HepG2 (cell line): Measurements from ENCODE around the gene LSM12. TPM values are rescaled to one million over a fixed set of nuclear protein-coding genes. Genes with fewer than 3 reads are reported as not detected.

Source experiments
- ATAC-seq: fragments of 200-7000 bp; cut with Tn5 transposase; 3 replicates; pipeline ENCODE4 v1.9.1; 2020; ENCODE audit warnings: mild to moderate bottlenecking, moderate library complexity
- BruUV-seq: library from RNA; stranded (reverse); fragments of 400-500 nt; replicated peaks from 2 replicates; lab custom pipeline; 2021; lab: Mats Ljungman, UMichigan
- CTCF ChIA-PET: fragments of 300-600 bp; formaldehyde crosslinking; extraction: SDS; loops from one replicate; lab custom pipeline; 2021; ENCODE audit warnings: low total read pairs, inconsistent platforms, low intra/inter-chr PET ratio; lab: Yijun Ruan, JAX
- POLR2A ChIA-PET: fragments of 350-600 bp; sonication (Branson Sonifier 250); formaldehyde crosslinking; loops from one replicate; lab custom pipeline; 2020; ENCODE audit warnings: antibody characterized with exemption, inconsistent platforms; lab: Yijun Ruan, JAX
- DNase-seq: peaks from one replicate; pipeline ENCODE4 v3.0.0-alpha.2; 2015; ENCODE audit warnings: low spot score
- FAIRE-seq: peaks from 3 replicates; lab custom pipeline; 2011; peaks lifted over from hg19 to GRCh38; lab: Jason Lieb, UNC
- H2AFZ ChIP-seq: one replicate; pipeline ENCODE4 v1.6.1; 2011; ENCODE audit warnings: low read length, inconsistent platforms
- H3K27ac ChIP-seq: fragments of 300-600 bp; 3 replicates; pipeline ENCODE4 v1.8.0; 2011; ENCODE audit warnings: mixed run types, mild to moderate bottlenecking, mixed read lengths, low read length, inconsistent platforms; ENCODE audit not compliant: insufficient read depth; ENCODE audit errors: extremely low read length
- H3K27me3 ChIP-seq, 2 experiments: fragments of 200-600 bp in 1 of 2; 2 replicates in 1 of 2; 3 replicates in 1 of 2; pipeline versions ENCODE4 v1.6.0 to v1.8.0; 2011; ENCODE audit warnings: low read length in 2 of 2, mild to moderate bottlenecking in 2 of 2, moderate library complexity in 2 of 2, inconsistent platforms in 1 of 2; ENCODE audit not compliant: insufficient read depth in 2 of 2, control insufficient read depth in 1 of 2
- H3K36me3 ChIP-seq, 2 experiments: fragments of 200-600 bp in 1 of 2; replicated peaks in 1 of 2; 2 replicates in 1 of 2; 3 replicates in 1 of 2; pipeline versions ENCODE4 v1.5.1 to v1.8.0; 2011; ENCODE audit warnings: low read length in 2 of 2, inconsistent platforms in 1 of 2; ENCODE audit not compliant: insufficient read depth in 2 of 2, control insufficient read depth in 1 of 2
- H3K4me1 ChIP-seq: 2 replicates; pipeline ENCODE4 v1.5.1; 2012; ENCODE audit warnings: low read length, inconsistent platforms; ENCODE audit not compliant: insufficient read depth
- H3K4me2 ChIP-seq: 2 replicates; pipeline ENCODE4 v1.6.0; 2011; ENCODE audit warnings: low read depth, low read length, inconsistent platforms
- H3K4me3 ChIP-seq, 3 experiments: fragments of 200-600 bp in 1 of 3; sonication (generic), shearing (Covaris generic) in 1 of 3; replicated peaks in 1 of 3; 2 replicates each; pipeline ENCODE4 v1.5.1; 2011 to 2016; ENCODE audit warnings: low read length in 3 of 3, inconsistent platforms in 2 of 3, low read depth in 2 of 3, mild to moderate bottlenecking in 2 of 3, control low read depth in 1 of 3, mixed read lengths in 1 of 3; ENCODE audit not compliant: insufficient read depth in 1 of 3
- H3K79me2 ChIP-seq: one replicate; pipeline ENCODE4 v1.6.1; 2011; ENCODE audit warnings: low read length, inconsistent platforms; ENCODE audit not compliant: insufficient read depth
- H3K9ac ChIP-seq: 2 replicates; pipeline ENCODE4 v1.6.0; 2011; ENCODE audit warnings: mild to moderate bottlenecking, low read depth, low read length, inconsistent platforms; ENCODE audit not compliant: insufficient read depth
- H3K9me3 ChIP-seq: 2 replicates; pipeline ENCODE4 v1.5.1; 2012; ENCODE audit warnings: mild to moderate bottlenecking, low read length
- H4K20me1 ChIP-seq: 2 replicates; pipeline ENCODE4 v1.6.0; 2011; ENCODE audit warnings: inconsistent platforms, mild to moderate bottlenecking, low read length, moderate library complexity; ENCODE audit not compliant: insufficient read depth
- AGO1 ChIP-seq: fragments of 200-400 bp; formaldehyde crosslinking; IDR thresholded peaks from 2 replicates; pipeline ENCODE4 v1.6.1; 2017; ENCODE audit warnings: mild to moderate bottlenecking, low read depth, low read length, moderate library complexity; ENCODE audit not compliant: poor library complexity, severe bottlenecking
- CHD4 ChIP-seq: fragments of 200-600 bp; sonication (generic); IDR thresholded peaks from 2 replicates; pipeline ENCODE4 v1.7.0; 2017; ENCODE audit warnings: mild to moderate bottlenecking, low read length, borderline replicate concordance
- CTCF ChIP-seq: sonication (generic); formaldehyde crosslinking; IDR thresholded peaks from 2 replicates; pipeline ENCODE4 v1.5.0; 2020; ENCODE audit warnings: mild to moderate bottlenecking, missing genetic modification reagents, moderate library complexity
- KDM5B ChIP-seq: sonication (generic); formaldehyde crosslinking; IDR thresholded peaks from 2 replicates; pipeline ENCODE4 v1.4.0; 2020; ENCODE audit warnings: missing genetic modification reagents, mild to moderate bottlenecking, borderline replicate concordance
- POGZ ChIP-seq: sonication (generic); formaldehyde crosslinking; IDR thresholded peaks from 2 replicates; pipeline ENCODE4 v1.4.0; 2020; ENCODE audit warnings: mild to moderate bottlenecking, missing genetic modification reagents
- RBFOX2 ChIP-seq: fragments of 200-400 bp; formaldehyde crosslinking; IDR thresholded peaks from 2 replicates; pipeline ENCODE4 v1.6.1; 2017; ENCODE audit warnings: low read depth, mild to moderate bottlenecking, low read length
- TFAP4 ChIP-seq: sonication (generic); IDR thresholded peaks from 2 replicates; pipeline ENCODE4 v1.6.1; 2016; ENCODE audit warnings: low read depth, borderline replicate concordance
- ZNF280B ChIP-seq: sonication (generic); formaldehyde crosslinking; IDR thresholded peaks from 2 replicates; pipeline ENCODE4 v1.5.0; 2020; ENCODE audit warnings: missing genetic modification reagents, mild to moderate bottlenecking, borderline replicate concordance
- ZNF362 ChIP-seq: sonication (generic); formaldehyde crosslinking; IDR thresholded peaks from 2 replicates; pipeline ENCODE4 v1.4.0; 2020; ENCODE audit warnings: missing genetic modification reagents, mild to moderate bottlenecking, borderline replicate concordance
- ZNF687 ChIP-seq: sonication (generic); formaldehyde crosslinking; IDR thresholded peaks from 2 replicates; pipeline ENCODE4 v1.5.1; 2020; ENCODE audit warnings: mild to moderate bottlenecking, missing genetic modification reagents, moderate library complexity
- ZZZ3 ChIP-seq: sonication (generic); formaldehyde crosslinking; IDR thresholded peaks from 2 replicates; pipeline ENCODE4 v1.4.0; 2020; ENCODE audit warnings: missing genetic modification reagents, mild to moderate bottlenecking, borderline replicate concordance
- WGBS: methylation state at CpG from one replicate; pipeline ENCODE4 v1.1.6; 2017; ENCODE audit warnings: low lambda C conversion rate; 5-methylcytosine and 5-hydroxymethylcytosine counted together
- in situ Hi-C: cut with HindIII; loops from 2 replicates; pipeline ENCODE4 v1.10.0; 2017; ENCODE audit warnings: low pct_unique_long_range_greater_than_20kb; ENCODE audit not compliant: extremely low pct_ligation_motif_present
- intact Hi-C: fragments of 100-400 bp; cut with micrococcal nuclease; formaldehyde crosslinking; loops from one replicate; pipeline ENCODE4 v1.10.0; 2022; ENCODE audit not compliant: unreplicated experiment
- polyA plus RNA-seq, 8 experiments: library from polyadenylated mRNA; depleted of rRNA in 3 of 8; stranded (reverse) in 7 of 8; unstranded in 1 of 8; fragments of >200 nt; fragmentation: Illumina TruSeq in 4 of 8; extraction: Trizol in 4 of 8; gene quantifications; 2 replicates each; pipeline versions ENCODE4 v1.2.1 to v1.2.3, GENCODE V29; 2011 to 2016; ENCODE audit warnings: low read depth in 4 of 8, missing spikeins in 1 of 8, mixed read lengths in 1 of 8; ENCODE audit not compliant: insufficient read depth in 1 of 8
- total RNA-seq, 5 experiments: library from RNA; depleted of rRNA; stranded (reverse); fragments of >200 nt; fragmentation: Illumina TruSeq; extraction: Trizol; gene quantifications; 2 replicates each; pipeline ENCODE4 v1.2.3, GENCODE V29; 2016; ENCODE audit warnings: low read depth in 1 of 5

Gene LSM12
- total and polyA plus RNA-seq, 2 of the 13 experiments (the other 11 are each of a cell fraction or from before 2014, with no cell fraction given), result 52.8 to 55.7 TPM

- TF ChIP-seq TFAP4 (peak; percentile 67; the same call in 1 of the 2 replicates), CHD4 (0 out of 2 replicates have a peak, but pooled peaks have one; percentile 3), RBFOX2 (no peak), ZNF362 (CRISPR knock-in tag) (0 out of 2 replicates have a peak, but pooled peaks have one; percentile 8)
- TF ChIP-seq, all 625 proteins: peak for 6
These were observed 39.5 kb upstream of the LSM12 start (continued) for GRCh38 chr17:44105941-44106340.

GRCh38 chr17:44105483-44105882 is 39.0 kb upstream of the LSM12 start:
- Histone ChIP-seq H3K27me3 (no peaks in the 10 kb centered on the region), H3K4me1 (peaks cover 93% of the 10 kb centered on the region), H3K79me2 (peaks cover 67% of the 10 kb centered on the region), H3K4me3 (no peak overlapping the region), H3K27ac (peak overlapping the region; percentile 34), H3K4me2 (no peak overlapping the region), H3K9ac (no peak overlapping the region), H3K9me3 (no peaks in the 10 kb centered on the region), H3K36me3 (peaks cover 1 to 2% of the 10 kb centered on the region in 2 experiments; a peak in 4 of 5 replicates), H4K20me1 (peaks cover 5% of the 10 kb centered on the region; the same call in 1 of the 2 replicates), H2AFZ (no peak overlapping the region)
- 77% methylated on average over 3 of the region's 3 CpGs for WGBS
- DNase-seq (no peak), FAIRE-seq (no peak), ATAC-seq (no peak)
- in situ Hi-C loops (no loop called here), intact Hi-C loops (no loop called here)
- ChIA-PET CTCF (no interaction called here), POLR2A (interaction anchor here (0.5 to 6.2 kb wide), 3 partner anchors 22 to 40 kb away, joined by 3 to 43 read pairs (median 4); no protein-coding TSS in a partner anchor)
- no TSS peak for BruUV-seq
- TF ChIP-seq ZNF280B, result 0 out of 2 replicates have a peak, but pooled peaks have one; percentile 39
- TF ChIP-seq ZZZ3 (CRISPR knock-in tag), result 0 out of 2 replicates have a peak, but pooled peaks have one; percentile 2
- no peak for TF ChIP-seq POGZ (CRISPR knock-in tag)
- TF ChIP-seq AGO1, result no peak
- peak; percentile 21; the same call in 1 of the 2 replicates for TF ChIP-seq ZNF687 (CRISPR knock-in tag)
- peak; percentile 31; the same call in 1 of the 2 replicates for TF ChIP-seq CTCF (CRISPR knock-in tag)
- TF ChIP-seq KDM5B (CRISPR knock-in tag), result 0 out of 2 replicates have a peak, but pooled peaks have one; percentile 38
